AG04450 (cell line): ENCODE results near the gene CDC42BPB. TPM values are rescaled to one million over a fixed set of nuclear protein-coding genes. Genes with fewer than 3 reads are reported as not detected.

Source experiments
- CTCF ChIA-PET: fragments of 300-600, 350-600 bp; formaldehyde crosslinking; extraction: SDS; loops from one replicate; lab custom pipeline; 2022; ENCODE audit warnings: antibody characterized with exemption, inconsistent platforms; lab: Charles Lee
- POLR2A ChIA-PET: fragments of 350-600 bp; formaldehyde crosslinking; extraction: SDS; loops from one replicate; lab custom pipeline; 2021; ENCODE audit warnings: antibody characterized with exemption, inconsistent platforms; lab: Yijun Ruan, JAX
- DNase-seq: peaks from one replicate; pipeline ENCODE4 v3.0.0-alpha.2; 2011; ENCODE audit warnings: low read depth, low spot score
- H3K27ac ChIP-seq: one replicate; pipeline ENCODE4 v1.5.1; 2012; ENCODE audit warnings: low read depth, low read length, control low read depth
- H3K27me3 ChIP-seq: one replicate; pipeline ENCODE4 v1.6.0; 2012; ENCODE audit warnings: low read length; ENCODE audit not compliant: control insufficient read depth, insufficient read depth
- H3K4me3 ChIP-seq: 2 replicates; pipeline ENCODE4 v1.5.1; 2011; ENCODE audit warnings: mild to moderate bottlenecking, low read depth, low read length, control low read depth
- H3K9me3 ChIP-seq: 2 replicates; pipeline ENCODE4 v1.5.1; 2012; ENCODE audit warnings: low read length; ENCODE audit not compliant: control insufficient read depth, insufficient read depth
- CTCF ChIP-seq: IDR thresholded peaks from 2 replicates; pipeline ENCODE4 v1.5.1; 2011; ENCODE audit warnings: low read depth, low read length, control low read depth, inconsistent platforms
- polyA plus RNA-seq: library from polyadenylated mRNA; depleted of rRNA; stranded (reverse); fragments of >200 nt; gene quantifications from 2 replicates; pipeline ENCODE4 v1.2.3, GENCODE V29; 2011

CDC42BPB gene
- polyA plus RNA-seq, 1 experiment: 57.0 TPM

DNA sequence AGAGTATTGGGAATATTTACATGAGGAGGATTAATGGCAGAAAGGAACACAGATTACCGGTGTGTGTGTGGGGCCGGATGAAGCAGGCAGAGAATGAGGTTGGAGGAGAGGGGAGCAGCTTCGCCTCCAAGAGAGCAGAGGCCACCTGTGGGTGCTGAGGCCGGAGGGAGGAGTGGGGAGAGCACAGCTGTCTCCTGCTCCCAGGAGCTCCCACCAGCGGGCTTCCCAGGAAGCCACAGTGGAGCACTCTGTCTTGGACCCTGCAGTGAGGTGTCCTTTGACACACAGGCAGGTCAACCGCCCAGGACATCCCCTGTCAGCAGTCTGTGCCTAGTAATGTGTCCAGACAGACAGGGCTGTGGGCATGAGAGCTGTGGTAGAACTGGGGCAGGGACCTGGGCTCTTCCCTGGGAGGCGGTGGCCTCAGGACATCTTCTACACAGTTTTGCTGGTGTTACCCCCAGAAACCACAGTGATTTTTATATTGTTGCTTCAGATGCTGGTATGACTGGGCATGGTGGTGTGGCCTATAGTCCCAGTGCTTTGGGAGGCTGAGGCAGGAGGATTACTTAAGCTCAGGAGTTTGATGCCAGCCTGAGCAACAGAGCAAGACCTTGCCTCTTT is 153.3 kb downstream of the CDC42BPB start:
- CTCF ChIA-PET: no interaction called here
- Histone ChIP-seq H3K27ac (no peak overlapping the region), H3K27me3 (no peaks in the 10 kb centered on the region), H3K9me3 (peaks cover 3% of the 10 kb centered on the region; the same call in 1 of the 2 replicates), H3K4me3 (no peak overlapping the region)
- TF ChIP-seq CTCF: no peak
- DNase-seq: no peak
- POLR2A ChIA-PET: interaction anchor here (0.7 kb wide), 1 partner anchor 208 kb away, joined by 3 read pairs; no protein-coding TSS in a partner anchor

DNA sequence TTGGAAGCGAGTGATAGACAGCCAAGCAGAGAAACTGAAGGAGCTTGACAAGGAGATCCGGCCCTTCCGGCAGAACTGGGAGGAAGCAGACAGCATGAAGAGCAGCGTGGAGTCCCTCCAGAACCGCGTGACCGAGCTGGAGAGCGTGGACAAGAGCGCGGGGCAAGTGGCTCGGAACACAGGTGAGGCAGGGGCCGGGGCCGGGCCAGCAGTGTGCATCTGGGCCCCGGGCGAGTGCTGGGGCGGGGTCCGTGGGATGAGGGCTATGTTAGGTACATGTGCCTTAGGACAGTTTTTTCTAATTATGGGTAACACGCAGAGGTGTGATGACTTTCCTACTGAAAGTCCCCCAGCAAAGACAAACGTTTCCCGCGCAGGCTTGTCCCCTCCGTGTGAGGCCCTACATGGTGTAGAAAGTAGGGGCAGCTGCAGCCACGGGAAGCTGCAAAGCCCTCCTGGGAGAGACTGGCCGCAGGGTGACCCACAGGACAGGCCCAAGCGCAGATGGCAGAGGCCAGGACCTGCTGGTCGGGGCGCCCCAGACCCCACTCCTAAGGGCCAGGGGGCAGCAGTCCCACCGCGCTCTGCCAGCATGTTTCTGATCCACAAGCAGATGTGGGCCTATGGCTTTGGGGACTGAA is 154.0 kb downstream of the CDC42BPB start:
- TF ChIP-seq CTCF: no peak
- POLR2A ChIA-PET: no interaction called here
- H3K27me3 ChIP-seq: no peaks in the 10 kb centered on the region
- H3K27ac ChIP-seq: no peak overlapping the region
- H3K4me3 ChIP-seq: no peak overlapping the region
- CTCF ChIA-PET: no interaction called here
- peaks cover 3% of the 10 kb centered on the region; the same call in 1 of the 2 replicates for H3K9me3 ChIP-seq
- DNase-seq: no peak

- H3K27ac ChIP-seq: no peak overlapping the region
- no peak for TF ChIP-seq CTCF
- H3K9me3 ChIP-seq: peaks cover 3% of the 10 kb centered on the region; the same call in 1 of the 2 replicates
- ChIA-PET CTCF (no interaction called here), POLR2A (no interaction called here)
- H3K27me3 ChIP-seq: no peaks in the 10 kb centered on the region
- H3K4me3 ChIP-seq: no peak overlapping the region
- no peak for DNase-seq
Measured at GRCh38 chr14:102902523-102903247, 154.7 kb downstream of the CDC42BPB start.

GRCh38 chr14:102902086-102902485 is 155.3 kb downstream of the CDC42BPB start:
- Histone ChIP-seq H3K9me3 (peaks cover 2% of the 10 kb centered on the region; the same call in 1 of the 2 replicates), H3K27ac (no peak overlapping the region), H3K27me3 (no peaks in the 10 kb centered on the region), H3K4me3 (no peak overlapping the region)
- DNase-seq: no peak
- TF ChIP-seq CTCF: no peak
- ChIA-PET CTCF (no interaction called here), POLR2A (no interaction called here)

DNA sequence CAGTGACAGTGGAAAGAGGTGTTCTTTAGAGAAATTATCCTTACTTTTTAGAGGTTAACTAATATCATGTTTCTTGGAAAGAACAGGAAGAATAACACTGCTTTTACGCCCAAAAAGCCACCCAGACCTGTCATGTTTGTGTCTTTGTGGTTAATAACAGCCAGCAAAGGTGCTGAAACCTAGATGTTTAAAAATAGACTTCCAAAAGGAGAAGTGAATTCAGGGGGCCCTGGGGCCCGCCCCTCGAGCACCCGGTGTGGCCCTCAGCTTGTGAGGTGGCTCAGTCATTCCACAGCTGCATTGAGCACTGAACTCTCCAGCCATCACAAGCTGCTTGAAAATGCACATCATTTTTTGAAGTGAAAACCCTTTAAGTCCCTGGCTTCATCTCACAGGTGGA is 155.7 kb downstream of the CDC42BPB start:
- no peak for TF ChIP-seq CTCF
- no peak for DNase-seq
- Histone ChIP-seq H3K27me3 (no peaks in the 10 kb centered on the region), H3K9me3 (no peaks in the 10 kb centered on the region; the same call in 1 of the 2 replicates), H3K4me3 (no peak overlapping the region), H3K27ac (no peak overlapping the region)
- POLR2A ChIA-PET: no interaction called here
- CTCF ChIA-PET: no interaction called here
